Naive thymus-derived CD4-positive, alpha-beta T cell (primary cell): ENCODE measurements around the gene AKT3. TPM values are rescaled to one million over a fixed set of nuclear protein-coding genes. Genes with fewer than 3 reads are reported as not detected.

Source experiments
- ATAC-seq: fragments of 150-1000 bp; cut with Tn5 transposase; 2 replicates; pipeline ENCODE4 v1.10.0; 2021; ENCODE audit warnings: mild to moderate bottlenecking, moderate library complexity
- CTCF ChIA-PET: fragments of 350-600 bp; sonication (Branson Sonifier 250); formaldehyde crosslinking; loops from one replicate; lab custom pipeline; 2021; ENCODE audit warnings: antibody characterized with exemption; lab: Charles Lee
- POLR2A ChIA-PET: fragments of 350-600 bp; sonication (Branson Sonifier 250); formaldehyde crosslinking; loops from one replicate; lab custom pipeline; 2021; ENCODE audit warnings: antibody characterized with exemption, inconsistent platforms; lab: Charles Lee
- DNase-seq, 9 donors: peaks; one replicate each; pipeline versions ENCODE4 v3.0.0 to v3.0.0-alpha.2; 2020 to 2022; ENCODE audit warnings: mixed read lengths in 1 of 9
- H3K27ac ChIP-seq: one replicate; pipeline ENCODE4 v1.7.0; 2013; ENCODE audit warnings: mild to moderate bottlenecking, low read depth, low read length, moderate library complexity
- H3K27me3 ChIP-seq, 2 donors: one replicate each; pipeline ENCODE4 v1.7.0; 2013; ENCODE audit warnings: low read length in 2 of 2, mild to moderate bottlenecking in 2 of 2, moderate library complexity in 2 of 2; ENCODE audit not compliant: control insufficient read depth in 2 of 2, insufficient read depth in 2 of 2
- H3K36me3 ChIP-seq, 3 experiments: 1 replicate in 2 of 3; 2 replicates in 1 of 3; pipeline ENCODE4 v1.7.0; 2013; ENCODE audit warnings: low read length in 3 of 3, mild to moderate bottlenecking in 3 of 3, moderate library complexity in 1 of 3; ENCODE audit not compliant: insufficient read depth in 3 of 3, control insufficient read depth in 2 of 3
- H3K4me1 ChIP-seq, 2 donors: one replicate each; pipeline ENCODE4 v1.7.0; 2013; ENCODE audit warnings: low read length in 2 of 2, mild to moderate bottlenecking in 2 of 2, moderate library complexity in 1 of 2; ENCODE audit not compliant: control insufficient read depth in 2 of 2, insufficient read depth in 2 of 2
- H3K4me3 ChIP-seq: 2 replicates; pipeline ENCODE4 v1.7.0; 2013; ENCODE audit warnings: mild to moderate bottlenecking, low read length
- H3K9me3 ChIP-seq, 3 experiments: 1 replicate in 2 of 3; 2 replicates in 1 of 3; pipeline ENCODE4 v1.7.0; 2013; ENCODE audit warnings: low read length in 3 of 3; ENCODE audit not compliant: control insufficient read depth in 2 of 3
- H3K27ac Mint-ChIP-seq, 9 donors: one replicate each; pipeline ENCODE4 v1.8.0; 2020 to 2022; ENCODE audit warnings: mixed read lengths in 9 of 9, mild to moderate bottlenecking in 8 of 9, moderate library complexity in 5 of 9, inconsistent platforms in 2 of 9
- H3K27me3 Mint-ChIP-seq, 5 donors: one replicate each; pipeline ENCODE4 v1.8.0; 2021 to 2022; ENCODE audit warnings: mixed read lengths in 5 of 5, mild to moderate bottlenecking in 1 of 5
- H3K36me3 Mint-ChIP-seq, 5 donors: one replicate each; pipeline ENCODE4 v1.8.0; 2020 to 2022; ENCODE audit warnings: mixed read lengths in 5 of 5, mild to moderate bottlenecking in 3 of 5, inconsistent platforms in 1 of 5
- H3K4me1 Mint-ChIP-seq, 7 donors: one replicate each; pipeline ENCODE4 v1.8.0; 2020 to 2022; ENCODE audit warnings: mixed read lengths in 7 of 7, mild to moderate bottlenecking in 3 of 7, inconsistent platforms in 1 of 7
- H3K4me3 Mint-ChIP-seq, 10 donors: one replicate each; pipeline ENCODE4 v1.8.0; 2020 to 2022; ENCODE audit warnings: mild to moderate bottlenecking in 10 of 10, mixed read lengths in 10 of 10, moderate library complexity in 6 of 10, inconsistent platforms in 2 of 10
- H3K9me3 Mint-ChIP-seq, 11 donors: one replicate each; pipeline ENCODE4 v1.8.0; 2020 to 2022; ENCODE audit warnings: mixed read lengths in 11 of 11, mild to moderate bottlenecking in 4 of 11, inconsistent platforms in 1 of 11, moderate library complexity in 1 of 11
- intact Hi-C, 2 donors: fragments of 100-400 bp; cut with micrococcal nuclease; formaldehyde crosslinking; loops; one replicate each; pipeline ENCODE4 v1.15.1; 2023
- polyA plus RNA-seq, 2 donors: library from polyadenylated mRNA; unstranded; fragments of 300-500 nt; fragmentation: Illumina TruSeq; gene quantifications; one replicate each; pipeline ENCODE4 v1.2.3, GENCODE V29; 2021
- total RNA-seq, 6 experiments: library from RNA in 5 of 6; stranded (reverse) in 5 of 6; gene quantifications; 1 replicate in 5 of 6; 2 replicates in 1 of 6; pipeline ENCODE4 v1.2.3 and lab custom pipeline; 2021 to 2026

The AKT3 gene
- total and polyA plus RNA-seq, 7 experiments from 2014 or later: 1.6 to 123 (median 69.4) TPM

GRCh38 chr1:243770860-243771259 lies 79.2 kb downstream of the AKT3 start:
- POLR2A ChIA-PET: no interaction called here
- no peaks in the 10 kb centered on the region for H3K4me1 ChIP-seq
- no peaks in the 10 kb centered on the region for H3K36me3 ChIP-seq
- Mint-ChIP-seq H3K4me1 (peaks cover 0 to 62% (median 39%) of the 10 kb centered on the region in 7 donors), H3K36me3 (peaks cover 11 to 34% (median 24%) of the 10 kb centered on the region in 5 donors), H3K27ac (peak overlapping the region in 1 of 9 donors; percentile 32), H3K27me3 (no peaks in the 10 kb centered on the region), H3K9me3 (peaks cover 0 to 17% (median 6%) of the 10 kb centered on the region in 11 donors), H3K4me3 (no peak overlapping the region)
- DNase-seq (no peak), ATAC-seq (no peak)
- no peaks in the 10 kb centered on the region for H3K9me3 ChIP-seq
- CTCF ChIA-PET: no interaction called here
- no peak overlapping the region for H3K4me3 ChIP-seq
- intact Hi-C loops: loop anchor here in 1 of 2 donors (5.0 kb wide), 1 partner anchor 36 kb away; no protein-coding TSS in a partner anchor
- H3K27ac ChIP-seq: no peak overlapping the region
- H3K27me3 ChIP-seq: no peaks in the 10 kb centered on the region

- H3K27ac Mint-ChIP-seq: peak overlapping the region in 1 of 9 donors; percentile 5
- Histone ChIP-seq H3K36me3 (no peaks in the 10 kb centered on the region), H3K27me3 (no peaks in the 10 kb centered on the region), H3K27ac (no peak overlapping the region), H3K4me3 (no peak overlapping the region), H3K9me3 (no peaks in the 10 kb centered on the region), H3K4me1 (no peaks in the 10 kb centered on the region)
- DNase-seq (no peak), ATAC-seq (no peak)
- ChIA-PET POLR2A (interaction anchor here (0.7 kb wide), 1 partner anchor 87 kb away, joined by 3 read pairs; no protein-coding TSS in a partner anchor), CTCF (no interaction called here)
- intact Hi-C loops: no loop called here
- H3K4me3 Mint-ChIP-seq: no peak overlapping the region
- peaks cover 0 to 14% (median 0%) of the 10 kb centered on the region in 5 donors for H3K36me3 Mint-ChIP-seq
- H3K9me3 Mint-ChIP-seq: no peaks in the 10 kb centered on the region
- H3K4me1 Mint-ChIP-seq: peaks cover 0 to 67% (median 47%) of the 10 kb centered on the region in 7 donors
- H3K27me3 Mint-ChIP-seq: no peaks in the 10 kb centered on the region
Measured at GRCh38 chr1:243765676-243766075, 84.4 kb downstream of the AKT3 start.

GRCh38 chr1:243763806-243764205 lies 86.2 kb downstream of the AKT3 start:
- Histone ChIP-seq H3K9me3 (no peaks in the 10 kb centered on the region), H3K4me3 (no peak overlapping the region), H3K36me3 (no peaks in the 10 kb centered on the region), H3K27ac (no peak overlapping the region), H3K4me1 (no peaks in the 10 kb centered on the region), H3K27me3 (no peaks in the 10 kb centered on the region)
- H3K27me3 Mint-ChIP-seq: no peaks in the 10 kb centered on the region
- ChIA-PET CTCF (no interaction called here), POLR2A (interaction anchor here (0.7 kb wide), 1 partner anchor 65 kb away, joined by 3 read pairs; no protein-coding TSS in a partner anchor)
- H3K4me3 Mint-ChIP-seq: no peak overlapping the region
- ATAC-seq (no peak), DNase-seq (no peak)
- peaks cover 0 to 61% (median 51%) of the 10 kb centered on the region in 7 donors for H3K4me1 Mint-ChIP-seq
- H3K27ac Mint-ChIP-seq: no peak overlapping the region
- intact Hi-C loops: loop anchor here in 1 of 2 donors (2.0 kb wide), 1 partner anchor 15 kb away; no protein-coding TSS in a partner anchor
- H3K9me3 Mint-ChIP-seq: no peaks in the 10 kb centered on the region
- peaks cover 0 to 5% (median 0%) of the 10 kb centered on the region in 5 donors for H3K36me3 Mint-ChIP-seq

- Histone ChIP-seq H3K27me3 (no peaks in the 10 kb centered on the region), H3K27ac (no peak overlapping the region), H3K9me3 (no peaks in the 10 kb centered on the region), H3K4me1 (no peaks in the 10 kb centered on the region), H3K4me3 (no peak overlapping the region), H3K36me3 (no peaks in the 10 kb centered on the region)
- Mint-ChIP-seq H3K27me3 (no peaks in the 10 kb centered on the region), H3K36me3 (peaks cover 0 to 7% (median 0%) of the 10 kb centered on the region in 5 donors), H3K27ac (peak overlapping the region in 4 of 9 donors; percentile 2 to 75 (median 31)), H3K4me3 (no peak overlapping the region), H3K4me1 (peaks cover 0 to 74% (median 66%) of the 10 kb centered on the region in 7 donors), H3K9me3 (no peaks in the 10 kb centered on the region)
- no peak for ATAC-seq
- intact Hi-C loops: no loop called here
- ChIA-PET CTCF (no interaction called here), POLR2A (no interaction called here)
- no peak for DNase-seq
Measured at GRCh38 chr1:243758647-243759046, 91.4 kb downstream of the AKT3 start.

GRCh38 chr1:243756529-243756928 lies 93.5 kb downstream of the AKT3 start:
- POLR2A ChIA-PET: no interaction called here
- H3K27ac ChIP-seq: no peak overlapping the region
- no peaks in the 10 kb centered on the region for H3K36me3 ChIP-seq
- peaks cover 0 to 11% of the 10 kb centered on the region in 2 donors for H3K4me1 ChIP-seq
- H3K9me3 Mint-ChIP-seq: no peaks in the 10 kb centered on the region
- ATAC-seq: no peak
- peaks cover 0 to 7% (median 0%) of the 10 kb centered on the region in 5 donors for H3K36me3 Mint-ChIP-seq
- H3K9me3 ChIP-seq: no peaks in the 10 kb centered on the region
- no peak overlapping the region for H3K4me3 Mint-ChIP-seq
- H3K27me3 ChIP-seq: no peaks in the 10 kb centered on the region
- no peaks in the 10 kb centered on the region for H3K27me3 Mint-ChIP-seq
- intact Hi-C loops: no loop called here
- CTCF ChIA-PET: no interaction called here
- H3K27ac Mint-ChIP-seq: peak overlapping the region in 3 of 9 donors; percentile 39 to 45 (median 43)
- peaks cover under 1 to 83% (median 75%) of the 10 kb centered on the region in 7 donors for H3K4me1 Mint-ChIP-seq
- no peak for DNase-seq
- H3K4me3 ChIP-seq: no peak overlapping the region

- ATAC-seq (no peak), DNase-seq (no peak)
- Histone ChIP-seq H3K4me1 (peaks cover 0 to 12% of the 10 kb centered on the region in 2 donors), H3K36me3 (no peaks in the 10 kb centered on the region), H3K27me3 (no peaks in the 10 kb centered on the region), H3K27ac (no peak overlapping the region), H3K9me3 (no peaks in the 10 kb centered on the region), H3K4me3 (no peak overlapping the region)
- ChIA-PET CTCF (no interaction called here), POLR2A (no interaction called here)
- intact Hi-C loops: no loop called here
- H3K36me3 Mint-ChIP-seq: peaks cover 0 to 7% (median 0%) of the 10 kb centered on the region in 5 donors
- no peaks in the 10 kb centered on the region for H3K27me3 Mint-ChIP-seq
- H3K4me1 Mint-ChIP-seq: peaks cover 2 to 80% (median 72%) of the 10 kb centered on the region in 7 donors
- no peak overlapping the region for H3K4me3 Mint-ChIP-seq
- no peaks in the 10 kb centered on the region for H3K9me3 Mint-ChIP-seq
- peak overlapping the region in 2 of 9 donors; percentile 6 to 12 for H3K27ac Mint-ChIP-seq
Measured at GRCh38 chr1:243754348-243754747, 95.7 kb downstream of the AKT3 start.

GRCh38 chr1:243751506-243751905 lies 98.5 kb downstream of the AKT3 start:
- ChIA-PET POLR2A (interaction anchor here (0.6 to 1.2 kb wide), 2 partner anchors 9 to 296 kb away, joined by 3 to 5 read pairs; no protein-coding TSS in a partner anchor), CTCF (interaction anchor here (0.7 to 1.0 kb wide), 3 partner anchors 36 to 430 kb away, joined by 3 read pairs; no protein-coding TSS in a partner anchor)
- Mint-ChIP-seq H3K4me1 (peaks cover 2 to 80% (median 61%) of the 10 kb centered on the region in 7 donors), H3K27me3 (no peaks in the 10 kb centered on the region), H3K9me3 (no peaks in the 10 kb centered on the region), H3K36me3 (peaks cover 0 to 3% (median 0%) of the 10 kb centered on the region in 5 donors), H3K27ac (peak overlapping the region in 8 of 9 donors; percentile 33 to 91 (median 80)), H3K4me3 (peak overlapping the region in 5 of 10 donors; percentile 32 to 66 (median 43))
- Histone ChIP-seq H3K9me3 (no peaks in the 10 kb centered on the region), H3K27ac (no peak overlapping the region), H3K4me3 (no peak overlapping the region), H3K27me3 (no peaks in the 10 kb centered on the region), H3K4me1 (peaks cover 0 to 12% of the 10 kb centered on the region in 2 donors), H3K36me3 (no peaks in the 10 kb centered on the region)
- DNase-seq (no peak), ATAC-seq (no peak)
- intact Hi-C loops: no loop called here
